Astrocyte of the cerebellum (primary cell): Measurements from ENCODE around the gene LANCL1.

ENCODE experiments used
- DNase-seq: peaks from one replicate; pipeline ENCODE4 v3.0.0-alpha.2; 2011; ENCODE audit warnings: low read depth
- H3K4me3 ChIP-seq: 2 replicates; pipeline ENCODE4 v1.5.1; 2011; ENCODE audit warnings: mild to moderate bottlenecking, low read depth, low read length, moderate library complexity
- in situ Hi-C: cut with HindIII; loops from 2 replicates; pipeline ENCODE4 v1.10.0; 2017; ENCODE audit warnings: low sequenced_read_pairs
- TF ChIP-seq, protein P1 (sequence below): IDR thresholded peaks from 2 replicates; pipeline ENCODE4 v1.5.1; 2012; ENCODE audit warnings: low read length, low read depth, moderate library complexity, mild to moderate bottlenecking; ENCODE audit errors: missing control alignments

LANCL1 gene

DNA sequence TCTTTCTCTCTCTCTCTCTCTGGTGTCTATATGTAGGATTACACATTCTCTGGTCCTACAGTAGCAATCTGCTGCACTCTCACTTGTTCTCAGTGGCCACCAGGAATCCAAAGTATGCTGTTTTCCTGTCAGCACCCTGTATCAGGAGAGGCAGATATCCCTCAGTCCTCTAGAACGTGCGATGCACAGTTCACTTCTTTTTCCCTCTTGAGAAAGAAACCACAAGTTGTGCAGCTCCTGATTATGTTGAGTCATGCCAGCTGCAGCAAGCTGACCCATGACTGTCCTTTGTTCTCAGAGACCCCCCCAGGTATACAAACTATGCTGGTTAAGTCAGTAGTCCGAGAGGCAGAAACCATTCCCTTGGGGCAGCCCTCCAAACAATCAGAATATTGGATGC, 54.6 kb downstream of the LANCL1 start:
- in situ Hi-C loops = no loop called here
- TF ChIP-seq, protein P1, sequence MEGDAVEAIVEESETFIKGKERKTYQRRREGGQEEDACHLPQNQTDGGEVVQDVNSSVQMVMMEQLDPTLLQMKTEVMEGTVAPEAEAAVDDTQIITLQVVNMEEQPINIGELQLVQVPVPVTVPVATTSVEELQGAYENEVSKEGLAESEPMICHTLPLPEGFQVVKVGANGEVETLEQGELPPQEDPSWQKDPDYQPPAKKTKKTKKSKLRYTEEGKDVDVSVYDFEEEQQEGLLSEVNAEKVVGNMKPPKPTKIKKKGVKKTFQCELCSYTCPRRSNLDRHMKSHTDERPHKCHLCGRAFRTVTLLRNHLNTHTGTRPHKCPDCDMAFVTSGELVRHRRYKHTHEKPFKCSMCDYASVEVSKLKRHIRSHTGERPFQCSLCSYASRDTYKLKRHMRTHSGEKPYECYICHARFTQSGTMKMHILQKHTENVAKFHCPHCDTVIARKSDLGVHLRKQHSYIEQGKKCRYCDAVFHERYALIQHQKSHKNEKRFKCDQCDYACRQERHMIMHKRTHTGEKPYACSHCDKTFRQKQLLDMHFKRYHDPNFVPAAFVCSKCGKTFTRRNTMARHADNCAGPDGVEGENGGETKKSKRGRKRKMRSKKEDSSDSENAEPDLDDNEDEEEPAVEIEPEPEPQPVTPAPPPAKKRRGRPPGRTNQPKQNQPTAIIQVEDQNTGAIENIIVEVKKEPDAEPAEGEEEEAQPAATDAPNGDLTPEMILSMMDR = no peak
- peak; percentile 79 for DNase-seq
- H3K4me3 ChIP-seq = no peak overlapping the region

DNA sequence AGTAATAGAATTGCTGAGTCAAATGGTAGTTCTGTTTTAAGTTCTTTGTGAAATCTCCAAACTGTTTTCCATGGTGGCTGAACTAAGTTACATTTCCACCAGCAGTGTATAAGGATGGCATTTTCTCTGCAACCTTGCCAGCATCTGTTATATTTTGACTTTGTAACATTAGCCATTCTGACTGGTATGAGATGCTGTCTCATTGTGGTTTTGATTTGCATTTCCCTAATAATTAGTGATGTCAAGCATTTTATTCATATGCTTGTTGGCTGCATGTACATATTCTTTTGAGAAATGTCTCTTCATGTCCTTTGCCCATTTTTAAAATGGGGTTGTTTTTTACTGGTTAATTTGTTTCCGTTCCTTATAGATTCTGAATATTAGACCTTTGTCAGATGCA, 63.9 kb downstream of the LANCL1 start:
- no peak for DNase-seq
- H3K4me3 ChIP-seq = no peak overlapping the region
- TF ChIP-seq, protein P1 = no peak
- in situ Hi-C loops = no loop called here

DNA sequence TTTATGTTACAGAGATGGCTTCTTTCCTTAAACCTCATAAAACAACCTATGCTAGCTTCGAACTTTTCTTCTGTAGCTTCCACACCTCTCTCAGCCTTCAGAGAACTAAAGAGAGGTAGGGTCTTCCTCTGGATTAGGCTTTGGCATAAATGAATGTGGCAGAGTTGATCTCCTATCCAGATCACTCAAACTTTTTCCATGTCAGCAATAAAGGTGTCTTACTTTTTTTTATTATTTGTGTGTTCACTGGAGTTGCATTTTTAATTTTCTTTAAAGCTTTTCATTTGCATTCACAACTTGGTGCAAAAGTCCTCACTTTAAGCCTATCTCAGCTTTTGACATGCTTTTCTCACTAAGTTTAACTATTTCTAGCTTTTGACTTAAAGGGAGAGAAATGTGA, 66.0 kb downstream of the LANCL1 start:
- H3K4me3 ChIP-seq = no peak overlapping the region
- in situ Hi-C loops = no loop called here
- TF ChIP-seq, protein P1 = no peak
- no peak for DNase-seq

DNA sequence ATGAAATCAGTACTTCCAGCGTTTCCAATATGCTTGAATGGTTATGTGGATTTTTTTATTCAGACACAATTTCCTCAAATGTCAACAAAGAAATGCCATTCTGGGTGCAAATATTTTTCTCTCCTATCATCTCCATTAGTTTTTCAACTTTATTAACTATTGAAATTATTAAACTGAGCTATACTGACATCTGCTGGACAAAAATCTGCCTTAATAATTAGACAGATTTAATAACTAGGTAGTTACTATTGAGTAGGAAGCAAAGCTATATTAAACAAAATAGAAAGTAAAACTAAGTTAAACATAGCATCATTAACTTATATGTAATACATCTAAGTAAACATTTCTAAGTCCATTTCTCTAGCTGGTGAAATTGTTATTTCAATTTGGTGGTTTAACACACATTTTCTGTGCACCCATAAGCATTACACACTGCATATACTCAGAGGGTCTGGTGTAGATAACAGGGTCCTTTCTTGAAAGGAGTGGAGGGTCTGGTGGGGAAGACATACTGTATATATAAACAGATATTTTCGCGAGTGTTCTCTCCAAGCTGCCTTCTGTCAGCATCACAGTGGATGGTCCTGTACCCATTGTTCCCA, 77.0 kb downstream of the LANCL1 start:
- H3K4me3 ChIP-seq = no peak overlapping the region
- peak; percentile 20 for DNase-seq
- TF ChIP-seq, protein P1 = no peak
- in situ Hi-C loops = no loop called here

DNA sequence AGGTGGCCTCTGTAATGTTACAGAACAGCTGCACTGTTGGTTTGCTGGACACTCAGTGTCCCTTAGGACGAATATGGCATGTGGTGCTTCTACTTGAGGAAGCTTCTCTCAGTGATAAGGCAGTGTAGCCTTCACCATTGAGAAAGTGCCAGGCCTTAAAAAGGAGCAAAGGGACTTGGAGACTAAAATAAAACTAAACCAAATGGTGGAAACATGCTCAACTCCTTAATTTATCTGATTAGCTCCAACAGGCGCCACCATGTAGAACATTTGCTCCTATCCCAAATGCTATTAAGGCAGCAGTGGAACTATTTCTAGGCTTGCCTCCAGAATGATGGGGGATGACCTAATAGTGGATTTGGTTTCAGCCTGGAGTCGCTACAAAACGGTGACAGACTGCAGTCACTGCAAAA, 84.1 kb downstream of the LANCL1 start:
- H3K4me3 ChIP-seq = no peak overlapping the region
- TF ChIP-seq, protein P1 = no peak
- in situ Hi-C loops = no loop called here
- no peak for DNase-seq

DNA sequence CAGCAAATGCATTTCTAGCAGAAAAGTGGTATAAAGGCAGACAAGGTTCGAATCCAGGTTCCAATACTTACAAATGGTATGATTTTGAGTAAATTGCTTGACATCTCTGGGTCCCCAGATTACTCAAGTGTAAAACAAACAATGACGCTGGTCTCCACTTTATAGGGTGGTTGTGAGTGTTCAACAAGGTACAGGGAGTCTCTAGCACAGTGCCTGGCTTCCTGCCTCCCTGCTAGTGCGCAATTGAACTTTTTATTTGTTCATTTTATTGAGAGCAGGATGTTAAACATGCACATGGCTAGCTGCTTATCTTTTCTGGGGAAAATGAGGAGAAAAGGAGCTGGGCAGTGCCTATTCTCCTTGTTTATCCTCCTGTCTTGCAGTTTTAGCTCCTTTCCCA, 86.7 kb downstream of the LANCL1 start:
- H3K4me3 ChIP-seq = no peak overlapping the region
- in situ Hi-C loops = no loop called here
- no peak for DNase-seq
- TF ChIP-seq, protein P1 = no peak
